Measurements from ENCODE around the gene GABRD. TPM values are rescaled to one million over a fixed set of nuclear protein-coding genes. Genes with fewer than 3 reads are reported as not detected.
"Not testable (repeated sequence)": the region's sequence is repeated elsewhere in the genome, so short reads cannot be mapped to it uniquely, and the experiment has no call there.

Gene GABRD
- total and polyA plus RNA-seq, 4 donors: 0.41 to 6.8 (median 1.8) TPM

- no peak overlapping the region for H3K4me3 ChIP-seq
- ATAC-seq (ENCODE audit: insufficient read depth, low FRiP score): no peak
- no peak for DNase-seq
- no peak overlapping the region for H3K9ac ChIP-seq (ENCODE audit: insufficient read depth in 1 of 2, low read length in 2 of 2)
- H3K9me3 ChIP-seq (ENCODE audit: control insufficient read depth in 4 of 4, insufficient read depth in 3 of 4, low read length in 3 of 4): peaks cover 0 to 2% (median 0%) of the 10 kb centered on the region in 4 donors
- TF ChIP-seq, protein P1, sequence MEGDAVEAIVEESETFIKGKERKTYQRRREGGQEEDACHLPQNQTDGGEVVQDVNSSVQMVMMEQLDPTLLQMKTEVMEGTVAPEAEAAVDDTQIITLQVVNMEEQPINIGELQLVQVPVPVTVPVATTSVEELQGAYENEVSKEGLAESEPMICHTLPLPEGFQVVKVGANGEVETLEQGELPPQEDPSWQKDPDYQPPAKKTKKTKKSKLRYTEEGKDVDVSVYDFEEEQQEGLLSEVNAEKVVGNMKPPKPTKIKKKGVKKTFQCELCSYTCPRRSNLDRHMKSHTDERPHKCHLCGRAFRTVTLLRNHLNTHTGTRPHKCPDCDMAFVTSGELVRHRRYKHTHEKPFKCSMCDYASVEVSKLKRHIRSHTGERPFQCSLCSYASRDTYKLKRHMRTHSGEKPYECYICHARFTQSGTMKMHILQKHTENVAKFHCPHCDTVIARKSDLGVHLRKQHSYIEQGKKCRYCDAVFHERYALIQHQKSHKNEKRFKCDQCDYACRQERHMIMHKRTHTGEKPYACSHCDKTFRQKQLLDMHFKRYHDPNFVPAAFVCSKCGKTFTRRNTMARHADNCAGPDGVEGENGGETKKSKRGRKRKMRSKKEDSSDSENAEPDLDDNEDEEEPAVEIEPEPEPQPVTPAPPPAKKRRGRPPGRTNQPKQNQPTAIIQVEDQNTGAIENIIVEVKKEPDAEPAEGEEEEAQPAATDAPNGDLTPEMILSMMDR (IDR thresholded peaks at IDR 0.05; ENCODE audit: control extremely low read depth, extremely low read depth): no peak
- H3K36me3 ChIP-seq (ENCODE audit: control insufficient read depth in 4 of 4, insufficient read depth in 4 of 4, low read length in 4 of 4): no peaks in the 10 kb centered on the region
- no peaks in the 10 kb centered on the region for H3K4me1 ChIP-seq (ENCODE audit: control insufficient read depth in 5 of 5, insufficient read depth in 5 of 5, low read length in 5 of 5)
- 82 to 88% methylated on average over 19 of the region's 19 CpGs for WGBS, 2 donors
- no peak overlapping the region for H3K27ac ChIP-seq (ENCODE audit: low read depth in 1 of 2, low read length in 1 of 2)
- H3K27me3 ChIP-seq (ENCODE audit: control insufficient read depth in 3 of 3, insufficient read depth in 3 of 3, low read length in 2 of 3): peaks cover 0 to 4% (median 0%) of the 10 kb centered on the region in 3 donors
Measured at GRCh38 chr1:1976031-1976430, 43.1 kb upstream of the GABRD start.

DNA sequence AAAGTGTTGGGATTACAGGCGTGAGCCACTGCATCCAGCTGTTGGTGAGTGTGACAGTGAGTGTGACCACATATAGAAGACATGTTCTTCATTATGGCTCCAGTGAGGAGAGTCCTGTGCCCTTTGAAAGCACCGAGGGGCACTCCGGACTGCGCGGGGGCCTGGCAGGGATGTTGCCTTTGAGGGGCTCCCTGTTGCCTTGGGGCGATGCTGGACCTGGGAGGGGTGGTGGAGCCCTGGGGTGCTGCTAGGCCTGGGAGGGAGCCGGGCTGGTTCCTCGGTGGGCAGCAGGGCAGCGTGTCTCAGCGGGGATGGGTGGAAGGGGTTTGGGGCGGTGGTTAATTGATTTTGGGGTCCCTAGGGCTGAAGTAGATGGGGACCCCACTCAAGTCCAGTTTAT, 41.0 kb upstream of the GABRD start:
- no peak overlapping the region for H3K27ac ChIP-seq (ENCODE audit: low read depth in 1 of 2, low read length in 1 of 2)
- peaks cover 0 to 4% (median 0%) of the 10 kb centered on the region in 3 donors for H3K27me3 ChIP-seq (ENCODE audit: control insufficient read depth in 3 of 3, insufficient read depth in 3 of 3, low read length in 2 of 3)
- no peaks in the 10 kb centered on the region for H3K4me1 ChIP-seq (ENCODE audit: control insufficient read depth in 5 of 5, insufficient read depth in 5 of 5, low read length in 5 of 5)
- H3K4me3 ChIP-seq: no peak overlapping the region
- no peak overlapping the region for H3K9ac ChIP-seq (ENCODE audit: insufficient read depth in 1 of 2, low read length in 2 of 2)
- DNase-seq: no peak
- TF ChIP-seq, protein P1 (IDR thresholded peaks at IDR 0.05; ENCODE audit: control extremely low read depth, extremely low read depth): no peak
- no peak for ATAC-seq (ENCODE audit: insufficient read depth, low FRiP score)
- peaks cover 0 to 2% (median 0%) of the 10 kb centered on the region in 4 donors for H3K9me3 ChIP-seq (ENCODE audit: control insufficient read depth in 4 of 4, insufficient read depth in 3 of 4, low read length in 3 of 4)
- no peaks in the 10 kb centered on the region for H3K36me3 ChIP-seq (ENCODE audit: control insufficient read depth in 4 of 4, insufficient read depth in 4 of 4, low read length in 4 of 4)
- WGBS, 2 donors: 80 to 92% methylated on average over 11 of the region's 11 CpGs

DNA sequence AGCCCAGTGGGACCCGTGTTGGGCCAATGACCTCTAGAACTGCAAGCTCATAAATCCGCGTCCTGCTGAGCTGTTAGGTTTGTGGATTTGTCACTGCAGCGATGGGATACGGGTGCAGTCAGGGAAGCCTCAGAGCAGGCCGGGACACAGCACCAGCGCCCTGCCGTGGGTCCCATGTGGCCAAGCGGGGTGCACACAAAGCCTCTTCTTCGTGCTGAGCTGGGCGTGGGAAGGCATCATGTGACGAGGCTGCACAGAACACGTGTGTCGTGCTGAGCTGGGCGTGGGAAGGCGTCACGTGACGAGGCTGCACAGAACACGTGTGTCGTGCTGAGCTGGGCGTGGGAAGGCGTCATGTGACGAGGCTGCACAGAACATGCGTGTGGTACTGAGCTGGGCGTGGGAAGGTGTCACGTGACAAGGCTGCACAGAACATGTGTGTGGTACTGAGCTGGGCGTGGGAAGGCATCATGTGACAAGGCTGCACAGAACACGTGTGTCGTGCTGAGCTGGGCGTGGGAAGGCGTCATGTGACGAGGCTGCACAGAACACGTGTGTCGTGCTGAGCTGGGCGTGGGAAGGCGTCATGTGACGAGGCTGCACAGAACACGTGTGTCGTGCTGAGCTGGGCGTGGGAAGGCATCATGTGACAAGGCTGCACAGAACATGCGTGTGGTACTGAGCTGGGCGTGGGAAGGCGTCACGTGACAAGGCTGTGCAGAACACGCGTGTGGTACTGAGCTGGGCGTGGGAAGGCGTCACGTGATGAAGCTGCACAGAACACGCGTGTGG, 40.3 kb upstream of the GABRD start:
- not testable (repeated sequence) for H3K27me3 ChIP-seq (ENCODE audit: control insufficient read depth in 3 of 3, insufficient read depth in 3 of 3, low read length in 2 of 3); H3K9me3 ChIP-seq (ENCODE audit: control insufficient read depth in 4 of 4, insufficient read depth in 3 of 4, low read length in 3 of 4); H3K4me1 ChIP-seq (ENCODE audit: control insufficient read depth in 5 of 5, insufficient read depth in 5 of 5, low read length in 5 of 5); DNase-seq; H3K9ac ChIP-seq (ENCODE audit: insufficient read depth in 1 of 2, low read length in 2 of 2); H3K4me3 ChIP-seq; H3K27ac ChIP-seq (ENCODE audit: low read depth in 1 of 2, low read length in 1 of 2); H3K36me3 ChIP-seq (ENCODE audit: control insufficient read depth in 4 of 4, insufficient read depth in 4 of 4, low read length in 4 of 4); ATAC-seq (ENCODE audit: insufficient read depth, low FRiP score)
- WGBS, 2 donors: 94 to 95% methylated on average over 44 to 49 of the region's 51 CpGs

- H3K4me3 ChIP-seq: no peak overlapping the region
- TF ChIP-seq, protein P1 (IDR thresholded peaks at IDR 0.05; ENCODE audit: control extremely low read depth, extremely low read depth): no peak
- peaks cover 0 to 4% (median 0%) of the 10 kb centered on the region in 3 donors for H3K27me3 ChIP-seq (ENCODE audit: control insufficient read depth in 3 of 3, insufficient read depth in 3 of 3, low read length in 2 of 3)
- peaks cover 0 to 2% (median 0%) of the 10 kb centered on the region in 4 donors for H3K9me3 ChIP-seq (ENCODE audit: control insufficient read depth in 4 of 4, insufficient read depth in 3 of 4, low read length in 3 of 4)
- H3K4me1 ChIP-seq (ENCODE audit: control insufficient read depth in 5 of 5, insufficient read depth in 5 of 5, low read length in 5 of 5): no peaks in the 10 kb centered on the region
- ATAC-seq (ENCODE audit: insufficient read depth, low FRiP score) (no peak), DNase-seq (no peak)
- no peak overlapping the region for H3K9ac ChIP-seq (ENCODE audit: insufficient read depth in 1 of 2, low read length in 2 of 2)
- no peaks in the 10 kb centered on the region for H3K36me3 ChIP-seq (ENCODE audit: control insufficient read depth in 4 of 4, insufficient read depth in 4 of 4, low read length in 4 of 4)
- H3K27ac ChIP-seq (ENCODE audit: low read depth in 1 of 2, low read length in 1 of 2): no peak overlapping the region
- WGBS, 2 donors: 95 to 96% methylated on average over 51 to 61 of the region's 61 CpGs
Measured at GRCh38 chr1:1979482-1980165, 39.5 kb upstream of the GABRD start.

Measured in lung (tissue), 12 donors.